Stimulated activated naive CD8-positive, alpha-beta T cell treated with anti-CD3 and anti-CD28 coated beads, Interleukin-15, Interleukin-2, amounts not matched to agents 100 U/mL and 50 U/mL, for 24 hours (primary cell): ENCODE results near the gene BACH2.
"Not testable (repeated sequence)": the region's sequence is repeated elsewhere in the genome, so short reads cannot be mapped to it uniquely, and the experiment has no call there.

Source experiments
- ATAC-seq: fragments of 150-1000 bp; cut with Tn5 transposase; one replicate; pipeline ENCODE4 v1.10.0; 2021
- DNase-seq: peaks from one replicate; pipeline ENCODE4 v3.0.0; 2021

Gene BACH2

GRCh38 chr6:90301816-90302215 lies 5.2 kb upstream of the BACH2 start:
- no peak for DNase-seq
- ATAC-seq: peak; percentile 75

GRCh38 chr6:90298459-90299053 lies 1.9 kb upstream of the BACH2 start:
- no peak for DNase-seq
- ATAC-seq: no peak

GRCh38 chr6:90297867-90298381 lies 1.3 kb upstream of the BACH2 start:
- DNase-seq (no peak), ATAC-seq (no peak)

GRCh38 chr6:90297115-90297866 lies 648 bp upstream of the BACH2 start:
- ATAC-seq: no peak

GRCh38 chr6:90295854-90296340 lies 746 bp downstream of the BACH2 start:
- ATAC-seq (peak; percentile 41), DNase-seq (peak; percentile 71)

More at GRCh38 chr6:90297115-90297866, 648 bp upstream of the BACH2 start:
- DNase-seq: no peak

GRCh38 chr6:90294989-90295853 lies 1.4 kb downstream of the BACH2 start:
- ATAC-seq: peak; percentile 50
- peak; percentile 92 for DNase-seq

- ATAC-seq (no peak), DNase-seq (peak; percentile 57)
Observed at GRCh38 chr6:90294614-90294988, 2.0 kb downstream of the BACH2 start.

GRCh38 chr6:90294008-90294511 lies 2.6 kb downstream of the BACH2 start:
- ATAC-seq: no peak
- DNase-seq: no peak

- no peak for ATAC-seq
- no peak for DNase-seq
Observed at GRCh38 chr6:90293319-90293953, 3.2 kb downstream of the BACH2 start.

- ATAC-seq: no peak
Observed at GRCh38 chr6:90291565-90291964, 5.1 kb downstream of the BACH2 start.

GRCh38 chr6:90290811-90291420 lies 5.7 kb downstream of the BACH2 start:
- DNase-seq: no peak
- ATAC-seq: peak; percentile 11

More at GRCh38 chr6:90291565-90291964, 5.1 kb downstream of the BACH2 start:
- DNase-seq: no peak

GRCh38 chr6:90289902-90290301 lies 6.7 kb downstream of the BACH2 start:
- DNase-seq (no peak), ATAC-seq (no peak)

GRCh38 chr6:90288404-90288803 lies 8.2 kb downstream of the BACH2 start:
- ATAC-seq (no peak), DNase-seq (no peak)

GRCh38 chr6:90286884-90287488 lies 9.7 kb downstream of the BACH2 start:
- DNase-seq: peak; percentile 83
- peak; percentile 44 for ATAC-seq

GRCh38 chr6:90285611-90286381 lies 10.8 kb downstream of the BACH2 start:
- peak; percentile 65 for DNase-seq
- peak; percentile 51 for ATAC-seq

GRCh38 chr6:90285042-90285481 lies 11.6 kb downstream of the BACH2 start:
- DNase-seq: no peak
- no peak for ATAC-seq

- DNase-seq (peak; percentile 66), ATAC-seq (peak; percentile 76)
Observed at GRCh38 chr6:90284236-90285041, 12.2 kb downstream of the BACH2 start.

- not testable (repeated sequence) for DNase-seq, ATAC-seq
Observed at GRCh38 chr6:90282265-90282664, 14.4 kb downstream of the BACH2 start.

GRCh38 chr6:90278129-90278528 lies 18.5 kb downstream of the BACH2 start:
- ATAC-seq: no peak
- DNase-seq: no peak
